GM23248 (cell line): ENCODE data around the gene MAST3.

Source experiments
- EZH2 ChIP-seq: fragments of 200-600 bp; sonication (generic); IDR thresholded peaks from 2 replicates; pipeline ENCODE4 v1.6.1; 2018; ENCODE audit warnings: antibody characterized with exemption, mild to moderate bottlenecking; ENCODE audit not compliant: insufficient read depth, poor library complexity, severe bottlenecking
- EZH2phosphoT487 ChIP-seq: fragments of 200-600 bp; sonication (generic); IDR thresholded peaks from 2 replicates; pipeline ENCODE4 v1.6.1; 2018; ENCODE audit warnings: antibody characterized with exemption, moderate library complexity, mild to moderate bottlenecking, low read depth; ENCODE audit not compliant: insufficient read depth

DNA sequence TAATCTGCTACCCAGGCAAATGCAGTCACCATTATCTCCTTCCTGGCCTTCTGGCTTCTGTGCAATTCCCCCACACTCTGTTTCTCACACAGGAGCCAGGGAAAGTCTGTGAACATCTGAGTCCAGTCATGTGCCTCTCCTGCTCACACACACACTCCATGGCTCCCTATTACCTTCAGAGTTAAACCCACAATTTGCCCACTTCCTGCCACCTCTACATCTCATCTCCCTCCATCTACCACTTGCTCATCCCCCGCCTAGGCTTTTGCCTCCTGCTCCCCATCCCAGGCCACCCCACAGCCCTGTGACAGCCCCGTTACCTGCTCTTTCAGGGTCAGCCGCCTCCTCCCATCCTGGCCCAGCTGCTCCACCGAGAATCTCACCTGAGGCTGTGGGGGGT, 24.4 kb upstream of the MAST3 start:
- TF ChIP-seq EZH2 (no peak), EZH2phosphoT487 (no peak)
